Mammary epithelial cell (primary cell): Measurements from ENCODE around the gene PRSS27.

Source experiments
- EZH2 ChIP-seq: IDR thresholded peaks from 2 replicates; pipeline ENCODE4 v1.6.1; 2012; ENCODE audit warnings: low read length, inconsistent platforms, borderline replicate concordance
- TF ChIP-seq, protein P1 (sequence below), 2 donors: IDR thresholded peaks in 1 of 2; conservative IDR thresholded peaks in 1 of 2; 2 replicates each; pipeline ENCODE4 v1.5.1; 2011 to 2012; ENCODE audit warnings: inconsistent platforms in 2 of 2, low read length in 2 of 2, mild to moderate bottlenecking in 2 of 2, control low read depth in 1 of 2, low read depth in 1 of 2; ENCODE audit not compliant: insufficient read depth in 1 of 2; ENCODE audit errors: extremely low read depth in 1 of 2

DNA sequence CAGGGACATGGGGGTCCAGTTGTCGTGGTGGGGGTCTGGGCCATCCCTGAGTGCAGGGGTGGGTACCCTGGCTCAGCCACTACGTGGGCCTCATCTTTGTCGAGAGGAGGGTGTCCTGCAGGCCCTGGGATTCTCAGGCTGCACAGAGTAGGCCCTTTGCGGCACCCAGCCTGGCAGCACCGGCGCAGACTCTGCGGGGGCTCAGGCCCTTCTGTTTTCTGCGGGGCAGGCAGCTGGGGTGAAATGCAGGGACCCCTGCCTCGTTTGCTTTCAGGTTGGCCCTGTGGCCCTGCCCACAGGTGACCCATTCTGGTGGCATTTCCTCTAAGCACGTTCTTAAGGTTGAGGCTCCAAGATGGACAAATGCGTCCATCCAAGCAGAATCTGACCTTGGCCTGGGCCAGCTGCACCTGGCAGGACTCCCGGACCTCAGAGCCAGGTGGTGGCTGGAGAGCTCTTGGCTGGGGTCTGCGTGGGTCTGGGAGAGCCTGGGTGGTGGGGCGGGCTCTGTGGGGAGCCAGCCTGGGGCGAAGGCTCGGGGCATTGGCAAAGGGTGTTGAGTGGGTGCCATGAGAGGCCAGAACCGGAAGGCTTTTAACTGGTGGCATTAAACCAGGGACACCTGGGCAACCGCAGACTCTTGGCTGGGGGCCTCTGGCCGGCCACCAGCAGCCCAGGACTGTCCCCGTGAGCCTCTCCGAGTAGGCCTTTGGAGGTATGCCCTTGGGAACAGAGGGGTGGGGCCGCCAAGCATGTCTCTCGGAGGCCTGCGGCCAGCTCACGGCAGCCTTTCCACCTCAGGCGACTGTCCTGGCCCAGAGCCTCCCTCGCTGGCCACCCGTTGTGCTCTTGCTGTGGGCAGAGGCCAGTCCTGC lies 16.9 kb downstream of the PRSS27 start:
- TF ChIP-seq, protein P1, sequence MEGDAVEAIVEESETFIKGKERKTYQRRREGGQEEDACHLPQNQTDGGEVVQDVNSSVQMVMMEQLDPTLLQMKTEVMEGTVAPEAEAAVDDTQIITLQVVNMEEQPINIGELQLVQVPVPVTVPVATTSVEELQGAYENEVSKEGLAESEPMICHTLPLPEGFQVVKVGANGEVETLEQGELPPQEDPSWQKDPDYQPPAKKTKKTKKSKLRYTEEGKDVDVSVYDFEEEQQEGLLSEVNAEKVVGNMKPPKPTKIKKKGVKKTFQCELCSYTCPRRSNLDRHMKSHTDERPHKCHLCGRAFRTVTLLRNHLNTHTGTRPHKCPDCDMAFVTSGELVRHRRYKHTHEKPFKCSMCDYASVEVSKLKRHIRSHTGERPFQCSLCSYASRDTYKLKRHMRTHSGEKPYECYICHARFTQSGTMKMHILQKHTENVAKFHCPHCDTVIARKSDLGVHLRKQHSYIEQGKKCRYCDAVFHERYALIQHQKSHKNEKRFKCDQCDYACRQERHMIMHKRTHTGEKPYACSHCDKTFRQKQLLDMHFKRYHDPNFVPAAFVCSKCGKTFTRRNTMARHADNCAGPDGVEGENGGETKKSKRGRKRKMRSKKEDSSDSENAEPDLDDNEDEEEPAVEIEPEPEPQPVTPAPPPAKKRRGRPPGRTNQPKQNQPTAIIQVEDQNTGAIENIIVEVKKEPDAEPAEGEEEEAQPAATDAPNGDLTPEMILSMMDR (conservative IDR thresholded peaks at IDR 0.05 in 1 of 2, IDR thresholded peaks at IDR 0.05 in 1 of 2; ENCODE audit: extremely low read depth in 1 of 2, insufficient read depth in 1 of 2, low read depth in 1 of 2, low read length in 2 of 2): no peak
- TF ChIP-seq EZH2: no peak
